ENCODE results near the gene FURIN. TPM values are rescaled to one million over a fixed set of nuclear protein-coding genes. Genes with fewer than 3 reads are reported as not detected.

The FURIN gene
- total RNA-seq, 1 experiment from 2014 or later, result 35.1 TPM

DNA sequence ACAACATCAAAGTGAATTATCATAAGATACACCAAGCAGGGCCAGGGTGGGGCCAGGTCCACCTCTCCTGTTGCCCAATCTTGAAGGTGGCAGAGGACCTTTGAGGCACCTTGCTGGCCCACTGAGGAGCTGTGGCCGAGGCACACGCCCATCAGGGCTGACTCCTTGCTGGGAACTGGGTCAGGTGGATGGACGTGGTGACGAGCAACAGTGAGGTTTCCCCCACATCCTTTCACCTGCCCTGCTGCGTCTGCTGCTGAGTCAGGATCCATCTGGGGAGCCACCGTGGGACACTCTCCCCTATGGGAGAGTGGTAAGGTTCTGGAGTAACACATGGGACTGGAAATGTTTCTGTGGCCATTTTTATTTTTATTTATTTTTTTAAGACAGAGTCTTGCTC, 17.3 kb upstream of the FURIN start:
- Histone ChIP-seq H4K5ac (ENCODE audit: insufficient read length, low read depth, low read length) (no peak overlapping the region), H3K27ac (ENCODE audit: insufficient read length, low read depth, low read length) (no peak overlapping the region), H2AK5ac (ENCODE audit: insufficient read length, low read length) (no peak overlapping the region), H3K4me2 (ENCODE audit: insufficient read depth, insufficient read length, low read length) (no peak overlapping the region), H3K9ac (ENCODE audit: extremely low read depth, insufficient read length, low read length) (no peak overlapping the region), H3K79me1 (ENCODE audit: insufficient read depth, low read depth, low read length, poor library complexity, severe bottlenecking) (no peaks in the 10 kb centered on the region), H3K27me3 (ENCODE audit: insufficient read depth, low read length) (no peaks in the 10 kb centered on the region), H3K79me2 (ENCODE audit: insufficient read depth, low read length) (no peaks in the 10 kb centered on the region), H3K4ac (ENCODE audit: low read depth, low read length) (no peak overlapping the region), H4K91ac (ENCODE audit: insufficient read length, low read depth, low read length) (no peak overlapping the region), H2BK5ac (ENCODE audit: insufficient read length, low read length) (no peak overlapping the region), H2BK15ac (ENCODE audit: low read depth, low read length) (no peak overlapping the region), H3K9me3 (ENCODE audit: control insufficient read depth, low read depth, low read length) (no peaks in the 10 kb centered on the region), H4K20me1 (ENCODE audit: control insufficient read depth, insufficient read depth, insufficient read length) (no peaks in the 10 kb centered on the region), H2BK12ac (ENCODE audit: insufficient read length, low read depth, low read length) (no peak overlapping the region), H4K8ac (replicated peaks; ENCODE audit: insufficient read length, low read depth, low read length) (no peak overlapping the region), H3K23me2 (ENCODE audit: insufficient read length, low read depth, low read length, poor library complexity, severe bottlenecking) (no peaks in the 10 kb centered on the region), H2BK20ac (ENCODE audit: low read depth, low read length, poor library complexity, severe bottlenecking) (no peak overlapping the region), H3K56ac (ENCODE audit: insufficient read length, low read depth, low read length) (no peak overlapping the region), H3K23ac (ENCODE audit: insufficient read length, low read depth, low read length) (no peak overlapping the region), H3T11ph (ENCODE audit: low read length) (no peak overlapping the region), H2AFZ (ENCODE audit: low read length) (no peak overlapping the region), H3K14ac (ENCODE audit: insufficient read depth, low read length) (no peak overlapping the region), H3K4me1 (ENCODE audit: insufficient read depth, low read length) (no peaks in the 10 kb centered on the region), H3K18ac (ENCODE audit: insufficient read length, low read depth, low read length) (no peak overlapping the region), H2BK120ac (ENCODE audit: low read depth, low read length, poor library complexity, severe bottlenecking) (no peak overlapping the region)
- no peaks in the 10 kb centered on the region for H3K27me3 Mint-ChIP-seq (ENCODE audit: low read depth)
- WGBS (ENCODE audit: extremely low coverage, insufficient read length, low lambda C conversion rate), result no CpG with 5 or more reads among the region's 6 CpGs
- H3K36me3 Mint-ChIP-seq (ENCODE audit: insufficient read depth in 1 of 3, low read depth in 3 of 3), result no peaks in the 10 kb centered on the region
- H3K9me3 Mint-ChIP-seq, result no peaks in the 10 kb centered on the region
- no peaks in the 10 kb centered on the region for H3K4me1 Mint-ChIP-seq
- no peak for TF ChIP-seq CTCF (conservative IDR thresholded peaks at IDR 0.05)
- H3K27ac Mint-ChIP-seq, result no peak overlapping the region
- H3K4me3 Mint-ChIP-seq, result no peak overlapping the region
- DNase-seq, result no peak
